ENCODE measurements around the gene MAP2K3.
"Not testable (repeated sequence)": the region's sequence is repeated elsewhere in the genome, so short reads cannot be mapped to it uniquely, and the experiment has no call there.

DNA sequence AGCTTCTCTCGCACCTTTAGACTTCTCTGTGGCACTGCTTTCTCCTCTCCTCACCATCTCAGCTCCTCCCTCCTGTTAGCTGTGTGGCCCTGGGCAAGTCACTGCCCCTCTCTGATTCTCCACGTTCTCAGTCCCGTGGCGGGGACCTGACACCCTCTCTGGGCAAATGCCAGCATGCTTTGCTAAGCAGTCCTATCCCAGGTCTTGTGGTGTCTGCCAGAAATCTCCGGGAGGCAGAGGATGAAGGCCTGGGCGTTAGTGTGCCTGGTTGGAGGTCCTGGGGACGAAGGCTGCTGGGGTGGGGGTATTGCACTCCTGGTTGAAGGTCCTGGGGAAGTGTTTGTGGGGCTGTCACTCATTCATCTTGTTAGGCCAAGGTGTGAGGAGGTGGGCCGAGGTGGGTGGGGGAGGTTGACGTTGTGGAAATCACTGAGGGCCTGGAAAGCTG is 37.3 kb downstream of the MAP2K3 start:
- TF ChIP-seq, protein P1, sequence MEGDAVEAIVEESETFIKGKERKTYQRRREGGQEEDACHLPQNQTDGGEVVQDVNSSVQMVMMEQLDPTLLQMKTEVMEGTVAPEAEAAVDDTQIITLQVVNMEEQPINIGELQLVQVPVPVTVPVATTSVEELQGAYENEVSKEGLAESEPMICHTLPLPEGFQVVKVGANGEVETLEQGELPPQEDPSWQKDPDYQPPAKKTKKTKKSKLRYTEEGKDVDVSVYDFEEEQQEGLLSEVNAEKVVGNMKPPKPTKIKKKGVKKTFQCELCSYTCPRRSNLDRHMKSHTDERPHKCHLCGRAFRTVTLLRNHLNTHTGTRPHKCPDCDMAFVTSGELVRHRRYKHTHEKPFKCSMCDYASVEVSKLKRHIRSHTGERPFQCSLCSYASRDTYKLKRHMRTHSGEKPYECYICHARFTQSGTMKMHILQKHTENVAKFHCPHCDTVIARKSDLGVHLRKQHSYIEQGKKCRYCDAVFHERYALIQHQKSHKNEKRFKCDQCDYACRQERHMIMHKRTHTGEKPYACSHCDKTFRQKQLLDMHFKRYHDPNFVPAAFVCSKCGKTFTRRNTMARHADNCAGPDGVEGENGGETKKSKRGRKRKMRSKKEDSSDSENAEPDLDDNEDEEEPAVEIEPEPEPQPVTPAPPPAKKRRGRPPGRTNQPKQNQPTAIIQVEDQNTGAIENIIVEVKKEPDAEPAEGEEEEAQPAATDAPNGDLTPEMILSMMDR (IDR thresholded peaks at IDR 0.05; ENCODE audit: poor library complexity, severe bottlenecking): not testable (repeated sequence)
- TF ChIP-seq, protein P2, sequence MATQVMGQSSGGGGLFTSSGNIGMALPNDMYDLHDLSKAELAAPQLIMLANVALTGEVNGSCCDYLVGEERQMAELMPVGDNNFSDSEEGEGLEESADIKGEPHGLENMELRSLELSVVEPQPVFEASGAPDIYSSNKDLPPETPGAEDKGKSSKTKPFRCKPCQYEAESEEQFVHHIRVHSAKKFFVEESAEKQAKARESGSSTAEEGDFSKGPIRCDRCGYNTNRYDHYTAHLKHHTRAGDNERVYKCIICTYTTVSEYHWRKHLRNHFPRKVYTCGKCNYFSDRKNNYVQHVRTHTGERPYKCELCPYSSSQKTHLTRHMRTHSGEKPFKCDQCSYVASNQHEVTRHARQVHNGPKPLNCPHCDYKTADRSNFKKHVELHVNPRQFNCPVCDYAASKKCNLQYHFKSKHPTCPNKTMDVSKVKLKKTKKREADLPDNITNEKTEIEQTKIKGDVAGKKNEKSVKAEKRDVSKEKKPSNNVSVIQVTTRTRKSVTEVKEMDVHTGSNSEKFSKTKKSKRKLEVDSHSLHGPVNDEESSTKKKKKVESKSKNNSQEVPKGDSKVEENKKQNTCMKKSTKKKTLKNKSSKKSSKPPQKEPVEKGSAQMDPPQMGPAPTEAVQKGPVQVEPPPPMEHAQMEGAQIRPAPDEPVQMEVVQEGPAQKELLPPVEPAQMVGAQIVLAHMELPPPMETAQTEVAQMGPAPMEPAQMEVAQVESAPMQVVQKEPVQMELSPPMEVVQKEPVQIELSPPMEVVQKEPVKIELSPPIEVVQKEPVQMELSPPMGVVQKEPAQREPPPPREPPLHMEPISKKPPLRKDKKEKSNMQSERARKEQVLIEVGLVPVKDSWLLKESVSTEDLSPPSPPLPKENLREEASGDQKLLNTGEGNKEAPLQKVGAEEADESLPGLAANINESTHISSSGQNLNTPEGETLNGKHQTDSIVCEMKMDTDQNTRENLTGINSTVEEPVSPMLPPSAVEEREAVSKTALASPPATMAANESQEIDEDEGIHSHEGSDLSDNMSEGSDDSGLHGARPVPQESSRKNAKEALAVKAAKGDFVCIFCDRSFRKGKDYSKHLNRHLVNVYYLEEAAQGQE (IDR thresholded peaks at IDR 0.05; ENCODE audit: borderline replicate concordance): not testable (repeated sequence)
- not testable (repeated sequence) for TF ChIP-seq RAD21 (conservative IDR thresholded peaks at IDR 0.05); POLR2AphosphoS5 (IDR thresholded peaks at IDR 0.05); EZH2 (IDR thresholded peaks at IDR 0.05; ENCODE audit: borderline replicate concordance, insufficient read depth, low read length, poor library complexity, severe bottlenecking); EP300 (conservative IDR thresholded peaks at IDR 0.05; ENCODE audit: poor library complexity, severe bottlenecking); MXI1 (conservative IDR thresholded peaks at IDR 0.05; ENCODE audit: poor library complexity, severe bottlenecking)

Measured in neural cell (in vitro differentiated cells).